HG03565 (cell line): ENCODE measurements around the gene SLC6A18.

Experiments
- ATAC-seq: cut with Tn5 transposase; IDR thresholded peaks from one replicate; pipeline ENCODE4 v1.9.1; 2021; ENCODE audit warnings: mild to moderate bottlenecking, moderate library complexity; ENCODE audit not compliant: unreplicated experiment

Gene SLC6A18, protein sequence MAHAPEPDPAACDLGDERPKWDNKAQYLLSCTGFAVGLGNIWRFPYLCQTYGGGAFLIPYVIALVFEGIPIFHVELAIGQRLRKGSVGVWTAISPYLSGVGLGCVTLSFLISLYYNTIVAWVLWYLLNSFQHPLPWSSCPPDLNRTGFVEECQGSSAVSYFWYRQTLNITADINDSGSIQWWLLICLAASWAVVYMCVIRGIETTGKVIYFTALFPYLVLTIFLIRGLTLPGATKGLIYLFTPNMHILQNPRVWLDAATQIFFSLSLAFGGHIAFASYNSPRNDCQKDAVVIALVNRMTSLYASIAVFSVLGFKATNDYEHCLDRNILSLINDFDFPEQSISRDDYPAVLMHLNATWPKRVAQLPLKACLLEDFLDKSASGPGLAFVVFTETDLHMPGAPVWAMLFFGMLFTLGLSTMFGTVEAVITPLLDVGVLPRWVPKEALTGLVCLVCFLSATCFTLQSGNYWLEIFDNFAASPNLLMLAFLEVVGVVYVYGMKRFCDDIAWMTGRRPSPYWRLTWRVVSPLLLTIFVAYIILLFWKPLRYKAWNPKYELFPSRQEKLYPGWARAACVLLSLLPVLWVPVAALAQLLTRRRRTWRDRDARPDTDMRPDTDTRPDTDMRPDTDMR

DNA sequence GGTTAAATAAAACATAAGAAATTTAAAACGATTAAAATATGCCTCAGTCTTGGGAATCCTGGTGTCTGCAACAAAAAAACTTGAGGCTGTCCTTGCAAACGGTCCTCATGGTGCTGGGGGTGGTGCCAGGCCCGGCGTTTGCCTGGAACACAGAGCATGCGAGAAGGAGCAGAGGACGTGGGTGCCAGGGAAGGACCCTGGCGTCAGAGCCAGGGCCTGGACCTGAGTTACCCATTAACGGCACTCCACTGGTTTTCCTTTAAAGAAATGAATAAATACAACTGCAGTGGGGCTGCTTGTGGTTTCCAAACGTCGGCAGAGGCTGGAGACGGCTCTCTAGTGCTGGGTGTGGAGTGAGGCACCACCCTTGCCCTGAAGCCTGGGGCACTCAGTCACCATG is at the start of gene SLC6A18:
TSS of gene SLC6A18 (plus strand) at position 301 of the 400 bp plus-strand sequence. CDS start at position 398, 97 bp downstream.
- no peak for ATAC-seq

GRCh38 chr5:1175801-1176472 is 49.2 kb upstream of the SLC6A18 start:
- no peak for ATAC-seq

- ATAC-seq, result no peak
Measured at GRCh38 chr5:1176473-1177391, 48.4 kb upstream of the SLC6A18 start.

DNA sequence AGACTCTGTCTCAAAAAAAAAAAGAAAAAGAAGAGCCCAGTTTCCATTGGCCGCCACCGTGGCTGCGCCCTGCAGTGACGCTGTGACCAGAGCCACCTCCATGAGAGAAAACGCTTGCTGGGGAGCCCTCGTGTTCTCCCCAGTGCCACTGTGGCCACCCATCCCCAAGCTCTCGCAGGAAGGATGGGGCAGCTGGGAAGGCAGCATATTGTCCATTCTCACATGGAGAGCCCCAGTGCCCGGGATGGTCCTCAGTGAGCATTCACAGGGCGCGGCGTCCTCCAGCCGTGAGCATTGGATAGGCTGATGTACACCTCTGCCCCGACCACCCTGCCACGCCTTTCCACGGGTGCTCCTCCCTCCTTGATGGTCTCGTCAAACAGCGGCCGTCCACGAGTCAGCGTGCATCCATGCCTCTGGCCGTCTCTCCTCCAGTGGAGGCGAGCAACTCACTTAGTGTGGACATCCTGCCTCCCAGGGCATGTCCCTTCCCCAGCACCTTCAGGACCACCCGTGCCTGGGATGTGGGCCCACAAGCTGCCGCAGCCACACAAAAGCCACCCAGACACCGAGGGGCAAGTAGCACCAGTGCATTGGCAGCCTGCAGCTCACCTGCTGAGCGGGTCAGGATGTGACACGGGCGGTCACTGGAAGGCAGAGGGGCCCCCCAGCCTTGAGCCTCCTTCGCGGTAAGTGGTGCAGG is 47.2 kb upstream of the SLC6A18 start:
- ATAC-seq, result no peak

DNA sequence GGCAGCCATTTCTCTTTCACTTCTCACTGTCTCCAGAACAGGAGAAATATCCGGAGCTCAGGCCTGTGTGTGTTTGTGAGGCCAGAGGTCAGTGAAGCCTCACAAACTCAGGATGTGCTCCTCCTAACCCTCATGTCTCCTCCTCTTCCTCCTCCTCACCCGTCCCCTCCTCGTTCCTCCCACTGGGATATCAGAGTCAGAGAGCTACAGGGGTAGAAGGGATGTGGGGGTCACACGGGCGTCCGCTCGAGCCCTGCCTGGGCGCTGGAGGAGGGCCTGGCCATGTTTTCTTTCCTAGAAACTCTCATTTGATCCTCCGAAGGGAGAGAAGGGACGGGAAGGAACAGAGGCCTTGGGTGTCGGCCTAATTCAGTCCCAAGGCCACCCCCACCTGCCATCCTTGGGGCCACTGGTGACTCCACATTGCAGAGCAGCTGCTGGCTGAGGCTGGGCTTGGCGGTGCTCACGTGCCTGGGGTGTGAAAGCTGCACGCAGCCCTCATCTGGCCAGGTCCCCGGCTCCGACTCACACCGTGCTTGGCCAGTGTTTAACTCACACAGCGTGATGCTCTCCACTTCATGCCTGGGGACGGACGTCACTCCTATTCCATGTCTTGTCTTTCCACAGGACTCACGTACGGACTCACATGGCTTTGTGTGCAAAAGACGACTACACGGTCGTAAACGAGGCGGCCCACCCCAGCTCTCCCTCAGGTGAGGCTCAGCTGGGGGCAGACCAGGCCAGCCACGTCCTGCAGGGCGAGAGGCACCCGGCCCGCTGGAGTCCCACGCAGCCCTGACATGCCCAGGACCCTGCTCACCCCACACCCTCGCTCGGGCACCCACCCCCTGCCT is 46.4 kb upstream of the SLC6A18 start:
- no peak for ATAC-seq

DNA sequence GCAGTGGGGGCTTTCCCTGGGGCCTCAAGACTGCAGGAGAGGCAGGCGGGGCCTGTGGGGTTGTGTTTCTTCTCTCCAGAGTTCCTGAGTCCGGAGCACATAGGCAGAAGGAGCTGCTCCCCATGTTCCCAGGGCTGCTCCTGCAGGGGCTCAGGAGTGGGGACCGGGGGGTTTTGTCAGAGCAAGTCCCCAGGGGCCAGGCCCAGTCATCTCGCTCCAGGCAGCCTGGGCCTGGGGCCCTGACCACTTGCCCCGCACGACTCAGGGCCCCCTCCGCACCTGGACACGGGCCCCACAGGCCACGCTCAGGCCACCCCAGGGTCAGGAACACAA is 45.8 kb upstream of the SLC6A18 start:
- no peak for ATAC-seq

DNA sequence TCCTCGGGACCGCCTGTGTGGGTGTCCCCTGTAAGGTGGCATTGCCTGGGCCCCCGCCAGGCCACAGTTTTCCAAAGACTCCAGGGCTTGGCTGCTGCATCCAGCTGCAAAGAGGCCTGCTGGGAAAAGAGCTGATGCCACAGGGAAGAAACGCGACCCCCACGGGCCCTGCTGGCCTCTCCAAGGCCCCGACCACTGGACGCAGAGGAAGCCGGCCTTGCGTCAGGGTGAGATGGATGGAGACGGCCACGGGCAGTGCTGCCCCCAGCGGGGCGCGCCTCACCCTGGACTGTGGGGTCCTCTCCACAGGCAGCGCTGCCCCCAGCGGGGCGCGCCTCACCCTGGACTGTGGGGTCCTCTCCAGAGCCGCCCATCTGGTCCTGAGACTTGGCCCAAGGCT is 45.1 kb upstream of the SLC6A18 start:
- ATAC-seq, result no peak

DNA sequence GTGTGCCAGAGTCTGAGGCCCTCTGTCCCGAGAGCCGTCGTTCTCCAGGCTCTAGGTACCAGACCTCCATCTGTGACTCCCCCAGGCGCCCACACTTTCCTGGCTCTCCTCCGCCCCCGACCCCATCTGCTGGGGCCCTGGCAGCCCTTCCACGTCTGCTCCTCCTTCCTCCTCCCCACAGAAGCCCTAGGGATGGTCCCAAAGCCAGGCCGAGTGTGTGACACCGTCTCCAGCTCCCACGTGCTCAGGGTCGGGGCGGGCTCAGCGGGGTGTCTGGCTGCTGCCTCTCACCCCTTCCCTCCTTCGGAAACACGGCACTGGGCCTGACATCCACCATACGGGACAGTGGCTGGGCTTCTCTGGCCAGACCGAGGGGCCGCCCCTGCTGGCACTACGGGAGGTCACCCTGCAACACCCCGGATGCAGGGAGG is 44.3 kb upstream of the SLC6A18 start:
- ATAC-seq, result no peak

DNA sequence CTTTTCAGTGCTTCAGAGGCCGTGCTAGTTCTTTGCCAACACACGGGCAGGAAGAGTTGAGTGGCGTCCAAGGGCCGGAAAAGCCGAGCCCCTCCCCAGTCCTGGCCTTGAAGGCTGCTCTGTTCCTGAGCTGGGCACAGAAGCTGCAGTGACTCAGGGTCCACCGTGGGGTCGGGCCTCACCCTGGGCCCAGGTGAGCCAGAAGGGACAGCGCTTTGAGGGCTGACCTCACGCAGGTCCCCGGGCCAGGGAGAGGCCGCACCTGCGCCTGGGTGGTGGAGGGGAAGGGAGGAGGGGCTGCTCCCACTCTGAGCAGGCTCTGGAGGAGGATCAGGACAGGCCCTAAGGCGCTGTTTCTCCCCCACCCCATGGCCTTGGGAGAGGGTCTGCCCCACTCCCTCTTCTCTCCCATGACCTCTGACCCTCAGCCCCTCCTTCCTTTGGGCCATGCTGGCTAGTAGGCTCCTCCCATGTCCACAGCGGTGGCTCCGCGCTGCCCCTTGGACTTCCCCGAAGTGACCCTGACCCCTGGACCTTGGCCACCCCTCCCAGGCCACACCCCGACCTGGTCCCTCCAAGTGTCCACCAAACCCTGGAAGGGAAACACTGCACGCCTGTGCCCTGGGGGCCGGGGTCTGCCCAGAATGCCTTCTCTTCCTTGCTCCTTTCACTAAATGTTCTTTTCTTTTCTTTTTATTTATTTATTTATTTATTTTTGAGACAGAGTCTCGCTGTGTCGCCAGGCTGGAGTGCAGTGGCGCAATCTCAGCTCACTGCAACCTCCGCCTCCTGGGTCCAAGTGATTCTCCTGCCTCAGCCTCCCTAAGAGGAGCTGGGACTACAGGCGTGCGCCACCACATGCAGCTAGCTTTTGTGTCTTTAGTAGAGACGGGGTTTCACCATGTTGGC is 43.5 kb upstream of the SLC6A18 start:
- no peak for ATAC-seq

DNA sequence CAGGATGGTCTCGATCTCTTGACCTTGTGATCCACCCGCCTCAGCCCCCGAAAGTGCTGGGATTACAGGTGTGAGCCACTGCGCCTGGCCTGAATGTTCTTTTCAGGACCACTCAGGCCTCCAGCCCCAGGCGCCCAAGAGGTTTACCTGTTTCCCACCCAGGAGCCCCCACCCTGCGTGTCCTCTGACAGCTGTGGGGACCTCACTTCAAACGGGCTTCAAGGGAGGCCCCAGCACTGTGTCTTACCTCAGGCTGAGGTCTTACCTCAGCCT is 42.9 kb upstream of the SLC6A18 start:
- no peak for ATAC-seq

- no peak for ATAC-seq
Measured at GRCh38 chr5:1182633-1183423, 42.4 kb upstream of the SLC6A18 start.

DNA sequence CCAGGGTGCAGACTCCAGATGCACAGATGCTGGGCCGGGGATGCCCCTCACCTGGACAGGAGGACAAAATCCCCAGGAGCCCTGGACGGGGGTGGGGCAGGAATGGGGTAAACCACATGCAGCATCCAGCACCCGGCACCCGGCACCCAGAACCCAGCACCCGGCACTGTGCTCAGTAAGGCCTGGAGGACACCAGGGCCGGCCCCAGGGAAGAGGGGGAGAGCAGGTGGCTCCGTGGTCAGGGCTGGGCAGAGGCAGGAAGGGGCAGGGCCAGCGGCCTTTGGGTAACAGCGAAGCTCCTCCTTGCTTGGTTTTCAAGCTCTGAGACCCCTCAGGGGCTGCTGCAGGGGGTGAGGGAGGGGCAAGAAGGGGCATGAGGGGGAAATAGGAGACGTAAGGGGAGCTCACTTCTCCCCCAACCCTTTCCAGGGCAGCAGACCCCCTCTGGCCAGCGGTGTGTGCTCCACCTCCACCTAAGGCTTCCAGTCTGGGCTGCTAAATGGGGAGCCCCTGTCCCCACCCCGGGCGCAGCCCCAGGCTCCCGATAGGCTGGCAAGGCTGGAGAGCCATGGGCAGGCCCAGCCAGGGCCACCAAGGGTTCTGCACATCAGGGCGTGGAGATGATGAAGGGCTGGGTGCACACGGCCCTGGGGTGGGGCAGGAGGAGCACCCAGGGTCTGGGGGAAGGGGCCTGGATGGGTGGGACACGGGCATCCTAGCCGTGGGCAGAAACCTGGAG is 41.6 kb upstream of the SLC6A18 start:
- ATAC-seq, result no peak

GRCh38 chr5:1184163-1184470 is 41.1 kb upstream of the SLC6A18 start:
- no peak for ATAC-seq

DNA sequence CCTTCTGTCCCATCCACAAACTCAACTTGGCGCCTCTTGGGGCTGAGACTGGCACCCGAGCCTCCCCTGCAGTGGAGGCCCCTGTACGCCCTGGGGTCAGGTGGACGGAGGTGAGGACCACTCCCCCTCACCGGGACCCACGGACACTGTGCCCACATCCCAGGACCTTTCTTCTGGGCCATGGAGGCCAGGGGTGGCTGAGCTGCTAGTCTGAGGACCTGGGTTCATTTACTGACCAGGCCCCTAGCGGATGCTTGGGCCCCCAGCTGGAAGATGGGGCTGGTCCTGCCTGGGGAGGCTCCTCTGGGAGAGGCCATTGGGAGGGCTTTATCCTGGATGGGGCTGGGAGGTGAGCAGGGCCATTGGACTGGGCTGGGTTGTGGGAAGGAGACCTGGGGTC is 40.7 kb upstream of the SLC6A18 start:
- no peak for ATAC-seq

DNA sequence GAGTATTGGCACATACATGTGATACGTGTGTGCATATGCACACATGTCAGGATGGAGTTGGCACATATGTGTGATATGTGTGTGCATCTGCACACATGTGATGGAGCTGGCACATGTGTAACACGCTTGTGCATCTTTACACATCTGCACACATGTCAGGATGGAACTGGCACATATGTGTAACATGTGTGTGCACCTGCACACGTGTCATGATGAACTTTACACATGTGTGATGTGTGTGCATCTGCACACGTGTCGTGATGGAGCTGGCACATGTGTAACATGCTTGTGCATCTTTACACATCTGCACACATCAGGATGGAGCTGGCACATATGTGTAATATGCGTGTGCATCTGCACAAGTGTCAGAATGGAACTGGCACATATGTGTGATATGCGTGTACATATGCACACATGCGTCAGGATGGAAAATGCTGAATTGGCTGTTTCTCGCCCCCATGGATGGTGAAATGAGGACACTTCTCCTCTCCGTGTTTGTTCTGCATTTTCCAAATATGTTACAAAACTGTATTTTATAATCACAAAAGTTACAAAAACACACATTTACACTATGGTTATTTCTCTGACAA is 40.0 kb upstream of the SLC6A18 start:
- no peak for ATAC-seq

- no peak for ATAC-seq
Measured at GRCh38 chr5:1185629-1186350, 39.4 kb upstream of the SLC6A18 start.
